Measurements from ENCODE around the gene NTHL1.

GRCh38 chr16:1990351-1991134 lies 57.1 kb downstream of the NTHL1 start:
- TF ChIP-seq CTCF (IDR thresholded peaks at IDR 0.05 in 8 of 11, conservative IDR thresholded peaks at IDR 0.05 in 3 of 11) = no peak
- no peak for TF ChIP-seq POLR2A (IDR thresholded peaks at IDR 0.05)
- peak; percentile 31 to 61 (median 50) for TF ChIP-seq POLR2AphosphoS5 (IDR thresholded peaks at IDR 0.05)

All from spleen (tissue), 7 donors.